ENCODE data around the gene PRKAR2B.
"Not testable (repeated sequence)": the region's sequence is repeated elsewhere in the genome, so short reads cannot be mapped to it uniquely, and the experiment has no call there.

Gene PRKAR2B

DNA sequence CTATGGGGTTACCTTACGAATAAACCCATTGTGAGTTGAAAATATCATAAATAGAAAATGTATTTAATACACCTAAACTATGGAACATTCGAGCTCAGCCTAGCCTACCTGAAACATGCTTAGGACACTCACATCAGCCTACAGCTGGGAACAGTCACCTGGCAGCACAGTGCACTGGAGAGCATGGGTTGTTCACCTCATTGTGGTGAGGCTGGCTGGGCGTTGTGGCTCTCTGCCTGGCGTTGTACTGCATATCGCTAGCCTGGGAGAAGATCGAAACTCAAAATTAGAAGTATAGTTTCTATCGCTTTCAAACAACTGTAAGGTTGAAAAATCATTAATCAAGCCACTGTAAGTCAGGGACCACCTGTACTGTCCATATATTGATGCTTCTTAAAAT is 107.0 kb downstream of the PRKAR2B start:
- no peak for TF ChIP-seq ZNF565 (CRISPR knock-in tag; conservative IDR thresholded peaks at IDR 0.05; ENCODE audit: low read depth)
- no peak for TF ChIP-seq ZFP3 (CRISPR knock-in tag; IDR thresholded peaks at IDR 0.05)
- TF ChIP-seq GLIS3 (CRISPR knock-in tag; IDR thresholded peaks at IDR 0.05), result no peak
- TF ChIP-seq ZNF8 (CRISPR knock-in tag; IDR thresholded peaks at IDR 0.05), result no peak
- TF ChIP-seq TCF4 (CRISPR knock-in tag; IDR thresholded peaks at IDR 0.05; ENCODE audit: borderline replicate concordance), result no peak
- TF ChIP-seq ZC3H10 (CRISPR knock-in tag; IDR thresholded peaks at IDR 0.05), result no peak
- TF ChIP-seq POU6F1 (CRISPR knock-in tag; IDR thresholded peaks at IDR 0.05; ENCODE audit: borderline replicate concordance, low read depth), result no peak
- TF ChIP-seq BACH2 (CRISPR knock-in tag; IDR thresholded peaks at IDR 0.05; ENCODE audit: borderline replicate concordance), result no peak
- ATAC-seq, result no peak

DNA sequence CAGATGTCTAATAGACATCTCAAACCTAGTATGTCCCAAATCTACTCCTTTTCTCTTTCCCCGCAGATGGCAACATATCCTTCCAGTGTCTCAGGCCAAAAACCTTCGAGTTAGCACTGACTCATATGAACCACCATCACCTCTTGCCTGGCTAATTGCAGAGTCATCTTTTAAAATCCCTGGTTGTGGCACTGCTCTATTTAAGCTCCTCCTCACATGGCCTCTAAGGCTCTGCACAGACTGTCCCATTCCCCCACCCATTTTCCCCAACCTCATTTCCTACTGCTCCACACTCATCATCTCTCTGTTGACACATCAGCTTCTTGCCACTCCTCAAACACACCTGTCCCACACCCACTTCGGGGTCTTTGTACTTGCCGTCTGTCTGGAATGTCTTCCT is 107.5 kb downstream of the PRKAR2B start:
- no peak for ATAC-seq
- TF ChIP-seq CSDC2 (CRISPR knock-in tag; IDR thresholded peaks at IDR 0.05) (no peak), SNAI2 (CRISPR knock-in tag; IDR thresholded peaks at IDR 0.05) (no peak), CREB5 (CRISPR knock-in tag; IDR thresholded peaks at IDR 0.05; ENCODE audit: low read depth) (no peak), ESRRG (CRISPR knock-in tag; IDR thresholded peaks at IDR 0.05) (no peak), TCF4 (CRISPR knock-in tag; IDR thresholded peaks at IDR 0.05; ENCODE audit: borderline replicate concordance) (no peak), PPARA (CRISPR knock-in tag; IDR thresholded peaks at IDR 0.05; ENCODE audit: borderline replicate concordance) (no peak), ZNF8 (CRISPR knock-in tag; IDR thresholded peaks at IDR 0.05) (no peak), ISL1 (CRISPR knock-in tag; IDR thresholded peaks at IDR 0.05) (no peak), ZC3H10 (CRISPR knock-in tag; IDR thresholded peaks at IDR 0.05) (no peak), ZNF565 (CRISPR knock-in tag; conservative IDR thresholded peaks at IDR 0.05; ENCODE audit: low read depth) (no peak), ZNF70 (CRISPR knock-in tag; IDR thresholded peaks at IDR 0.05) (no peak), TOX (CRISPR knock-in tag; IDR thresholded peaks at IDR 0.05; ENCODE audit: borderline replicate concordance) (no peak)

- TF ChIP-seq PATZ1 (CRISPR knock-in tag; IDR thresholded peaks at IDR 0.05; ENCODE audit: borderline replicate concordance) (no peak), SNAI2 (CRISPR knock-in tag; IDR thresholded peaks at IDR 0.05) (no peak)
- ATAC-seq, result no peak
Measured at GRCh38 chr7:107154826-107155225, 110.3 kb downstream of the PRKAR2B start.

GRCh38 chr7:107155726-107156125 is 111.2 kb downstream of the PRKAR2B start:
- peak; percentile 70; the same call in 1 of the 2 replicates for TF ChIP-seq ZNF8 (CRISPR knock-in tag; IDR thresholded peaks at IDR 0.05)
- ATAC-seq, result not testable (repeated sequence)

- TF ChIP-seq ISL1 (CRISPR knock-in tag; IDR thresholded peaks at IDR 0.05) (no peak), ZFP3 (CRISPR knock-in tag; IDR thresholded peaks at IDR 0.05) (no peak), TOX (CRISPR knock-in tag; IDR thresholded peaks at IDR 0.05; ENCODE audit: borderline replicate concordance) (no peak), RARB (CRISPR knock-in tag; IDR thresholded peaks at IDR 0.05) (no peak), PPARA (CRISPR knock-in tag; IDR thresholded peaks at IDR 0.05; ENCODE audit: borderline replicate concordance) (no peak), ARNTL (CRISPR knock-in tag; IDR thresholded peaks at IDR 0.05; ENCODE audit: borderline replicate concordance, low read depth) (no peak), OSR1 (CRISPR knock-in tag; IDR thresholded peaks at IDR 0.05) (no peak), ESRRG (CRISPR knock-in tag; IDR thresholded peaks at IDR 0.05) (no peak), ZC3H10 (CRISPR knock-in tag; IDR thresholded peaks at IDR 0.05) (no peak), CREB5 (CRISPR knock-in tag; IDR thresholded peaks at IDR 0.05; ENCODE audit: low read depth) (no peak), ZNF565 (CRISPR knock-in tag; conservative IDR thresholded peaks at IDR 0.05; ENCODE audit: low read depth) (no peak)
Measured at GRCh38 chr7:107157091-107157490, 112.6 kb downstream of the PRKAR2B start.

More at GRCh38 chr7:107157091-107157490, 112.6 kb downstream of the PRKAR2B start:
- ATAC-seq, result no peak
